ENCODE data around the gene MYOG. TPM values are rescaled to one million over a fixed set of nuclear protein-coding genes. Genes with fewer than 3 reads are reported as not detected.

The MYOG gene
- total and polyA plus RNA-seq, 12 donors, result 0.06 TPM; not detected in 11

- no peak for ATAC-seq
- intact Hi-C loops (cut with DNase I), result no loop called here
- no peak for DNase-seq
- peaks cover 0 to 12% (median 0%) of the 10 kb centered on the region in 11 donors for H3K9me3 ChIP-seq
- TF ChIP-seq CTCF (IDR thresholded peaks at IDR 0.05), result no peak
- 83 to 91% methylated on average over 6 of the region's 6 CpGs for WGBS, 2 donors
- peaks cover 0 to 4% (median 0%) of the 10 kb centered on the region in 9 donors for H3K4me1 ChIP-seq
- no peaks in the 10 kb centered on the region for H3K36me3 ChIP-seq
- no peak overlapping the region for H3K4me3 ChIP-seq
- peaks cover 0 to 31% (median 13%) of the 10 kb centered on the region in 7 donors for H3K27me3 ChIP-seq
- no peak overlapping the region for H3K27ac ChIP-seq
Measured at GRCh38 chr1:203103829-203104495, 18.1 kb upstream of the MYOG start.

GRCh38 chr1:203103216-203103615 is 17.4 kb upstream of the MYOG start:
- no peak for TF ChIP-seq CTCF (IDR thresholded peaks at IDR 0.05)

GRCh38 chr1:203101813-203102634 is 16.2 kb upstream of the MYOG start:
- Histone ChIP-seq H3K4me3 (no peak overlapping the region), H3K9me3 (peaks cover 0 to 12% (median 0%) of the 10 kb centered on the region in 11 donors), H3K27ac (no peak overlapping the region), H3K4me1 (peaks cover 0 to 4% (median 0%) of the 10 kb centered on the region in 9 donors), H3K27me3 (peaks cover 0 to 12% (median 0%) of the 10 kb centered on the region in 7 donors), H3K36me3 (no peaks in the 10 kb centered on the region)
- DNase-seq, result no peak
- intact Hi-C loops (cut with DNase I), result no loop called here
- no peak for ATAC-seq
- TF ChIP-seq CTCF (IDR thresholded peaks at IDR 0.05), result no peak
- 82 to 87% methylated on average over 6 of the region's 6 CpGs for WGBS, 2 donors

More at GRCh38 chr1:203103216-203103615, 17.4 kb upstream of the MYOG start:
- Histone ChIP-seq H3K27me3 (peaks cover 0 to 24% (median 7%) of the 10 kb centered on the region in 7 donors), H3K4me1 (peaks cover 0 to 4% (median 0%) of the 10 kb centered on the region in 9 donors), H3K9me3 (peaks cover 0 to 12% (median 0%) of the 10 kb centered on the region in 11 donors), H3K4me3 (no peak overlapping the region), H3K36me3 (no peaks in the 10 kb centered on the region), H3K27ac (no peak overlapping the region)
- no peak for DNase-seq
- intact Hi-C loops (cut with DNase I), result no loop called here
- ATAC-seq, result no peak
- WGBS, 2 donors, result 42 to 50% methylated on average over 4 of the region's 4 CpGs

GRCh38 chr1:203100516-203100869 is 14.7 kb upstream of the MYOG start:
- H3K4me1 ChIP-seq, result peaks cover 0 to 4% (median 0%) of the 10 kb centered on the region in 9 donors
- H3K9me3 ChIP-seq, result peaks cover 0 to 17% (median 4%) of the 10 kb centered on the region in 11 donors
- intact Hi-C loops (cut with DNase I), result no loop called here
- H3K4me3 ChIP-seq, result no peak overlapping the region
- H3K27me3 ChIP-seq, result no peaks in the 10 kb centered on the region
- no peak for ATAC-seq
- no peak for DNase-seq
- H3K27ac ChIP-seq, result no peak overlapping the region
- H3K36me3 ChIP-seq, result no peaks in the 10 kb centered on the region
- no peak for TF ChIP-seq CTCF (IDR thresholded peaks at IDR 0.05)
